ENCODE results near the gene ACCS.

ACCS gene

DNA sequence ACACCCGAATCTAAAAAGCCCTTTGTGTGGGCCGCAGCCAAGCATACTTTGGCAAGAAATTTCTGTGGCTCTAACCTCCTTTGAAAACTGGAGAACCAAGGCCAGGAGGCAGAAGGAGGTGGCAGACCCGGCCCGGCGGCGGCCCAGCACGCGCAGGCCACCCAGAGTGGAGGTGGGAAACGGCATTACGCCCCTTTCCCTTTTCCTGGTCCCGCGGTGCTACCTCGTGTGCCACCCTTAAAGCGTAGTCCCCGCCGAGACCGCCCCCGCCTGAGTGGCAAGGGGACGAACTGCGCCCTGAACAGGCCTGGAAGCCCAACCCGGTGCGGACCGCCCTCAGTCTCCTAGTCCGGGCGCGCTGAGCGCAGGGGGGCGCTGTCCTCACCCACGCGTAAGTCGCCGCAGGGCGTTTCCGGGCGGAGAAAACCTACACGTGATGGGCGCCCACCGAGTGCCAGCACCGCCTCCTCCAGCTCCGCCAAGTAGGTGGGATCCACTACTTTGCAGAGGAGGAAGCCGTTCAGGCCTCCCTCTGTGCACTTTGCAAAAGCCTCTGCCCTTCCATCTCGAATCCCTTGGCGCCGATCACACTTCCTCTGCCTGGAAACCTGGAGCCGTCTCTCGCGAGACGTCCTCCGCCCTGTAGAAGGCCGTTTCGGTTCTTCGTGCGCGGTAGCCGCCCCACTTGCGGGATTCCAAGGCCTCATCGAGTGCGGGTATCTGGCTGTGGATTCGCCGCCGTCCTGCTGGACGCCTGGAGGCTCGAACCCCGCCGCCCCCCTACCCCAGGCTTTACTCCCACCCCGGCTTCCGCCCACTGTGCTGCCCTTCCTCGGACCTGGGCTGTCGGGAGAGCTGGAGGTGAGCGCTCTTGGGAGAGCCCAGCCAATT lies at the start of gene ACCS:
Gene ACCS, plus strand, starts transcription at position 430 of the 891 bp plus-strand sequence. CDS start 1,358 bp downstream, outside the sequence.
- peak; percentile 92 for DNase-seq

DNA sequence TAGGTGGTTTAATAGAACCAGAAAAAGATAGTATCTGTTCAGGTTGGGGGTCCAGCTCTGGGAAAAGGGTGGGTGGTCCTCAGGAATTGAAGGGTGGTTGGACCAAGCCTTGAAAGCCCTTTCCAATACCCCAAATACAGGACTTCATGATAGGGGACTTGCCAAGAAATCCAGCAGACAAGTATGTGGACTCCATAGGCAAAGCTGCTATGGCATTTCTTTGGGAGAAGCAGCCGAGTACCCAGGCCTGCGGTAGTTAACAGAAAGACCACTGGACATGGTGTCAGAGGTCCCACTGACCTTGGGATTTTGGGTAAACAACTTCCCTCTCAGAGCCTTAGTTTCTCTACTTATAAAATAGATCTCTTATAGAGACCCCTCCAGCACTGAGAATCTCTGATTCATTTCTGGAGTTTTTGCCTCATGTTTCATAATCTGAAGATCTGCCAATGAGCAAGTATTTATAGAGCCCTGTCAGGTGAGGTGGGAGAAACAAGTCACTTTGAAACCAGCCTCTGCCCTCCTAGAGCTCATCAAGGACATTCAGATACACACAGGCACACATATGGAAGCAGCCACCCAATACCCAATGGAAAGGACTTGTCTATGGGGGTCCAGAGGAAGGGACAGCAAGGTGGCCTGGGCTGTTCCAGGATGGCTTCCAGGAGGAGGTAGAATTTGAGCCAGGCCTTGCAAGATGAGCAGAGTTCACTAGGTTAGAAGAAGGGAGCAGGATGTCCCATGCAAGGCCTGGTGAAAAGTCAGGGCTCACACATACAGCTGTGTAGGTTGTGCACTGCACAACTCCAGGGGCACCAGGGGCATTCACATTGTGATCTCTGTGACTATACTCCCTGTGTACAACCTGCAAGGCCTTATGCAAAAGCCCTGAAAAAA lies 49.3 kb upstream of the ACCS start:
- DNase-seq: peak; percentile 40

- peak; percentile 37 for DNase-seq
Measured at GRCh38 chr11:44017443-44018126, 48.5 kb upstream of the ACCS start.

- peak; percentile 45 for DNase-seq
Measured at GRCh38 chr11:44018127-44018521, 47.9 kb upstream of the ACCS start.

DNA sequence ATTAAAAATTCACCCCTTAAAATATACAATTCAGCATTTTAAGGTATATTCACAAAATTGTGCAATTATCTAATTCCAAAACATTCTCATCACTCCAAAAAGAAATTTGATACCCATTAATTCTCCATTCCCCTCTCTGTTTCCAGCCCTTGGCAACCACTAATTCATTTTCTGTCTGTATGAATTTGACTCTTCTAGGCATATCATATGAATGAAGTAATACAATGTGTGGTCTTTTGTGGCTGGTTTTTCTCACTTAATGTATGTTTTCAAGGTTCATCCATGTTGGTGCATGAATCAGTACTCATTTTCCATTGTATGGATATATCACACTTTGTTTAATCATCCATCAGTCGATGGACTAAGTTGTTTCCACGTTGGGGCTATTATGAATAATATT lies 47.2 kb upstream of the ACCS start:
- no peak for DNase-seq

DNA sequence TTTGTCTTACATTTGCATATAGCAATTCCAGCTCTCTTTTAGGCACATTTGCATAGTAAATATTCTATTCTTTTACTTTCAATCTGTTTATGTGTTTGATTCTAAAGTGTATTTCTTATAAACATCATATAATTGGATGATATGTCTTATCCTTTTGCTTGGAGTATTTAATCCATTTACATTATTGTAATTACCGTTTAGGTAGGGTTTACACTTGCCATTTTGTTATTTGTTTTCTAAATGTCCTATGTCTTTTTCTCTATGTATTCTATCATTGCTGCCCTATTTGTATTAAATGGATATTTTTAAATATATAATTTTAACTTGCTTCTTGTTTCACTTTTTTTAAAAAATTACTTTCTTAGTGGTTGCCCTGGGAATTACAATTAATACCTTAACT lies 41.1 kb upstream of the ACCS start:
- DNase-seq: no peak

DNA sequence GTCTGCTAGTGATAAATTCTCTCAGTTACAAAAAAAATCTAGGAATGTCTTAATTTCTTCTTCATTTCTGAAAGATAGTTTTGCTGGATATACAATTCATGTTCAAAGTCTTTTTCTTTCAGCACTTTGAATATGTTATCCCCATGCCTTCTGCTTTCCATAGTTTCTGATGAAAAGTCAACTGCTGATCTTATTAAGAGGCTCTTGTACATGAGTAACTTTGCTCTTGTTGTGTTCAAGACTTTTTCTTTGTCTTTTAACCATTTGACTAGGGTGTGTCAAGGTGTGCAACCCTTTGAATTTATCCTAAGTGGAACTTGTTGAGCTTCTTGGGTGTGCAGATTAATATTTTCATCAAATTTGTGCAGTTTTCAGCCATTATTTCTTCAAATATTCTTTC lies 40.3 kb upstream of the ACCS start:
- no peak for DNase-seq

GRCh38 chr11:44028401-44028800 lies 37.7 kb upstream of the ACCS start:
- DNase-seq: no peak

DNA sequence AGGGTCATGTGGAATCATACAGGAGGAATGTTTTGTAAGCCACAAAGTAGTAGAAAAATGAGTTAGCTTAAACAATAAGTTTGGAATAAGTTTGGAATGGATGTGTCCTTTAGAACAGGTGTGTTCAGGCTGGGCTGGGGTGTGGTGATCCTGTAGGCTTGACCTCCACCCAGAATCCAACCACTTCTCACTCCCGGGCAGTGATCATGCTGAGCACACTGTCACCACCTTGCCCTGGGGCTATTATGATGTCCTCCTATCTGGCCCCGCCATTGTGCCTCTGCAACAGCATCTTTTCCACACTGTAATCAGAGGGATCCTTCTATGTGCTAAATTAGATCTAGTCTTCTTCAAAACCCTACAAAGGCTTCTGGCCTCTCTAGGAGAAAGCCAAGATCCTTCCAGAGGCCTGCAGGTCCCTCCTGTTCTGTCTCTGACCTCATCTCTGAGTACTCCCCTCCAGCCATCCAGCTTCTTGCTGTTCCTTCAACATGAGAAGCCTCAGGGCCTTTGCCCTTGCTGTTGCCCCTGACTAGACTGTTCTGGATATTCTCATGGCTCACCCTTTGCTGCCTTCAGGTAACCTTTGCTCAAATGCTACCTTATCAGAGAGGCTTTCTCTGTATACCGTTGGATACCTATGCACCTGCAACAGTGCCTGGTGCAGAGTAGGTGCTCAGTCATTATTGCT lies 37.1 kb upstream of the ACCS start:
- no peak for DNase-seq

GRCh38 chr11:44029507-44029845 lies 36.6 kb upstream of the ACCS start:
- DNase-seq: no peak

DNA sequence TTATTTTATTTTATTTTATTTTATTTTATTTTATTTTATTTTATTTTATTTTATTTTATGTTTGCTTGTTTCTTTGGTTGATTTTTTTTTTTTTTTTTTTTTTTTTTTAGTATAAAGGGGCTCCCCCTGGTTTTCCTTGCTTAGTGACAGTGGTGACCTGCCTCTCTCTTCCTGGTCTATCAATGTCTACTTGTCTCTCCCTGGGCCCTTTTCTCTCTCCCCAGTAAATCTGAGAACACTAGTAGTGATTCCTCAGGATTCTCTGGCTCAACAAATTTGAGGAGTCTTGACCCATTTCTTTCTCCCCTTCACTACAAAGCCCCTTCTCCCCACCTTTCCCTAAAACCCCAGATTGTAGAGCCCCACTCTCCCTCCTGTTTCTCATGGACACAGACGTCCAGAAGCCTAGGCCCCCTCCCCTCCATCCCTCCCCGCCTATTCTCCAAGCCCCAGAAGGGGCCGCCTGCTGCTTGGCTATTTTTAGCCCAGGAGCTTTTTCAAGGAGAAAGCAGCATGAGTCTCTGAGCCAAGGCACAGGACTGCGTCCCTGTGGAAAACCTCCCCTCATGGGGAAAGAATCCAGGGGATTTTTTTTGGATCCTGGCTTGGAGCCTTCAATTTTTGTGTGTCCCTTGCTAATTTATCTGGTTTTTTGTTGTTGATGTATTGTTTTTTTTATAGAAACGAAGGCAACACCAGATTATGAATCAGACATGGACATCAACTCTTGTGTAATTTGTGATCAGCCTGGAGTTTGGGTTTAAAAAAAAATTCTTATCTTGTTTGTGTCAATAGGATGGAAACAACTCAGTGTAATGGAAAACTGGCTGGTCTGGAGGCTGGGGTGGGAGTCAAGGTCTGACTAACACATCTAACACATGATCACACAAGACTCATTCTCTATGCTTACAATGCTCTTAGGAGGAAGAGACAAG lies 35.8 kb upstream of the ACCS start:
- no peak for DNase-seq

DNA sequence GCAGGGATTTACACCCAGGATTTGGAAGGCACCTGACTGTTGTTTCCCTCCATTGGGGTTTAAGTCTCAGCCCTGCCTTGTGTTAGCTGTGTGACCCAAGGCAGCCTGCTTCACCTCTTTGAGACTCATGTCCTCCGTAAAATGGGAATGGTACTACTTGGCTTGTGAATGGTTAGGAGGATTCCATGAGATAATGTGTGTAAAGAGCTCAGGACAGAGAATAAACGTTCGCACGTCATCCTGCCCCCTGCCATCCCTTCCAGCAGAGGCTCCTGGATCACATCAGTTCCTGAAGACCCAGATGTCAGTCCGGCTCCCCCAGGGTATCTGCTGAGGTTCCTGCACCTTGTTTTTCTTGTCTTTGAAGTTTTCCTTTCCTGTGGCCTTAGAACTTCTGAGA lies 35.1 kb upstream of the ACCS start:
- DNase-seq: no peak

- DNase-seq: no peak
Measured at GRCh38 chr11:44031549-44031948, 34.5 kb upstream of the ACCS start.

- DNase-seq: no peak
Measured at GRCh38 chr11:44032299-44033085, 33.6 kb upstream of the ACCS start.

- DNase-seq: no peak
Measured at GRCh38 chr11:44033411-44033850, 32.6 kb upstream of the ACCS start.

GRCh38 chr11:44033856-44034255 lies 32.2 kb upstream of the ACCS start:
- DNase-seq: no peak

DNA sequence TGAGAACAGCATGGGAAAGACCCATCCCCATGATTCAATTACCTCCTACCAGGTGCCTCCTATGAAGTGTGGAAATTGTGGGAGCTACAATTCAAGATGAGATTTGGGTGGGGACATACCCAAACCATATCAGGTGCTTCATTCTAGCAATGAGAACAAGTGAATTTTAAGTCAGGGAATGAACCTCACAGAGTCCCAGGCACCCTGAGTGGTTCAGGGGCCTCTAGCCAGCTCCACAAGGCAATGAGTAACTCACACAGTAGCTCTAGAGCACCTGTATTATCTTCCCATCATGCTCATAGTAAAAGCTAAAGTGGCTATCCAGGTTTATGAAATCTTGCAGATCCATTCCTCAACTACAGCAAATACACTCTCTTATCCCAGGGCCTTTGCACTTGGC lies 31.4 kb upstream of the ACCS start:
- no peak for DNase-seq

- DNase-seq: peak; percentile 58
Measured at GRCh38 chr11:44036811-44037657, 29.0 kb upstream of the ACCS start.

- no peak for DNase-seq
Measured at GRCh38 chr11:44037658-44037998, 28.4 kb upstream of the ACCS start.

- no peak for DNase-seq
Measured at GRCh38 chr11:44043157-44043556, 22.9 kb upstream of the ACCS start.

All from activated CD8-positive, alpha-beta memory T cell treated with anti-CD3 and anti-CD28 coated beads, Interleukin-2, amount 50 U/mL, for 48 hours (primary cell).